WTC11 (cell line): ENCODE measurements around the gene HOXA7. TPM values are rescaled to one million over a fixed set of nuclear protein-coding genes. Genes with fewer than 3 reads are reported as not detected.

Source experiments
- ATAC-seq: fragments of 200-7000 bp; cut with Tn5 transposase; 2 replicates; pipeline ENCODE4 v1.10.0; 2021; ENCODE audit warnings: mild to moderate bottlenecking, moderate library complexity
- CTCF ChIA-PET: fragments of 300-600 bp; sonication (Branson Sonifier 250); formaldehyde crosslinking; loops from one replicate; lab custom pipeline; 2021; ENCODE audit warnings: antibody characterized with exemption; lab: Charles Lee
- POLR2A ChIA-PET: fragments of 350-600 bp; sonication (Branson Sonifier 250); formaldehyde crosslinking; loops from one replicate; lab custom pipeline; 2021; ENCODE audit warnings: antibody characterized with exemption; lab: Charles Lee
- DNase-seq: peaks from one replicate; pipeline ENCODE4 v3.0.0; 2021; ENCODE audit warnings: low spot score
- H3K27ac Mint-ChIP-seq: 2 replicates; pipeline ENCODE4 v1.8.0; 2021; ENCODE audit warnings: mixed read lengths
- H3K27me3 Mint-ChIP-seq: 2 replicates; pipeline ENCODE4 v1.8.0; 2021; ENCODE audit warnings: low read depth, mild to moderate bottlenecking, moderate library complexity, mixed read lengths
- H3K36me3 Mint-ChIP-seq: 2 replicates; pipeline ENCODE4 v1.8.0; 2021; ENCODE audit warnings: mixed read lengths
- H3K4me1 Mint-ChIP-seq: 2 replicates; pipeline ENCODE4 v1.8.0; 2022; ENCODE audit warnings: mixed read lengths
- H3K4me3 Mint-ChIP-seq: 2 replicates; pipeline ENCODE4 v1.8.0; 2021; ENCODE audit warnings: mild to moderate bottlenecking, moderate library complexity, mixed read lengths
- H3K9me3 Mint-ChIP-seq: 2 replicates; pipeline ENCODE4 v1.8.0; 2021; ENCODE audit warnings: mixed read lengths
- ARID4B ChIP-seq: sonication (generic); formaldehyde crosslinking; IDR thresholded peaks from 2 replicates; pipeline ENCODE4 v1.8.0; 2023; ENCODE audit warnings: missing genetic modification reagents, mild to moderate bottlenecking, borderline replicate concordance
- E2F5 ChIP-seq: sonication (generic); formaldehyde crosslinking; IDR thresholded peaks from 2 replicates; pipeline ENCODE4 v1.8.1; 2022; ENCODE audit warnings: mild to moderate bottlenecking, moderate library complexity, missing genetic modification reagents
- ETV6 ChIP-seq: sonication (generic); formaldehyde crosslinking; IDR thresholded peaks from 2 replicates; pipeline ENCODE4 v1.8.1; 2022; ENCODE audit warnings: mild to moderate bottlenecking, missing genetic modification reagents
- MYBL2 ChIP-seq: sonication (generic); formaldehyde crosslinking; IDR thresholded peaks from 2 replicates; pipeline ENCODE4 v1.8.1; 2023; ENCODE audit warnings: mild to moderate bottlenecking, moderate library complexity, missing genetic modification reagents
- NR1H2 ChIP-seq: sonication (generic); formaldehyde crosslinking; IDR thresholded peaks from 2 replicates; pipeline ENCODE4 v1.9.0; 2021; ENCODE audit warnings: mild to moderate bottlenecking, moderate library complexity, missing genetic modification reagents
- PRDM15 ChIP-seq: sonication (generic); formaldehyde crosslinking; IDR thresholded peaks from 2 replicates; pipeline ENCODE4 v1.8.0; 2022; ENCODE audit warnings: missing genetic modification reagents
- SMAD3 ChIP-seq: sonication (generic); formaldehyde crosslinking; IDR thresholded peaks from 2 replicates; pipeline ENCODE4 v1.8.0; 2022; ENCODE audit warnings: missing genetic modification reagents, mild to moderate bottlenecking, borderline replicate concordance
- SP1 ChIP-seq: sonication (generic); formaldehyde crosslinking; conservative IDR thresholded peaks from 2 replicates; pipeline ENCODE4 v1.8.1; 2022; ENCODE audit warnings: missing genetic modification reagents
- TEAD1 ChIP-seq: sonication (generic); formaldehyde crosslinking; IDR thresholded peaks from 2 replicates; pipeline ENCODE4 v1.8.0; 2022; ENCODE audit warnings: mild to moderate bottlenecking, missing genetic modification reagents
- TEAD4 ChIP-seq: sonication (generic); formaldehyde crosslinking; IDR thresholded peaks from 2 replicates; pipeline ENCODE4 v1.8.0; 2022; ENCODE audit warnings: mild to moderate bottlenecking, missing genetic modification reagents
- TP53 ChIP-seq: sonication (generic); formaldehyde crosslinking; IDR thresholded peaks from 2 replicates; pipeline ENCODE4 v1.8.1; 2023; ENCODE audit warnings: mild to moderate bottlenecking, missing genetic modification reagents
- USF1 ChIP-seq: sonication (generic); formaldehyde crosslinking; IDR thresholded peaks from 2 replicates; pipeline ENCODE4 v1.8.0; 2022; ENCODE audit warnings: mild to moderate bottlenecking, missing genetic modification reagents
- ZNF416 ChIP-seq: fragments of 250-450 bp; sonication (Bioruptor Pico); IDR thresholded peaks from 2 replicates; pipeline ENCODE4 v1.9.0; 2021; ENCODE audit warnings: mild to moderate bottlenecking, inconsistent platforms
- ZNF423 ChIP-seq: fragments of 250-450 bp; sonication (Bioruptor Pico); IDR thresholded peaks from 2 replicates; pipeline ENCODE4 v2.1.2; 2022; ENCODE audit warnings: mild to moderate bottlenecking, moderate library complexity
- total RNA-seq: library from RNA; stranded (reverse); gene quantifications from 3 replicates; pipeline ENCODE4 v1.2.3, GENCODE V29; 2021

The HOXA7 gene
- total RNA-seq, 1 experiment from 2014 or later: not detected

GRCh38 chr7:27180431-27181420 lies 24.3 kb upstream of the HOXA7 start:
- POLR2A ChIA-PET: no interaction called here
- DNase-seq (no peak), ATAC-seq (no peak)
- CTCF ChIA-PET: interaction anchor here (0.6 to 2.5 kb wide), 43 partner anchors 9 to 914 kb away, joined by 3 to 34 read pairs (median 5); partner anchors contain the start of genes EVX1, HOXA1, HOXA13 and HOXA4
- H3K36me3 Mint-ChIP-seq: 0 out of 2 replicates have a peak, but pooled peaks cover under 1% of the 10 kb centered on the region
- peaks cover 32% of the 10 kb centered on the region for H3K4me1 Mint-ChIP-seq
- no peak overlapping the region for H3K27ac Mint-ChIP-seq
- no peak overlapping the region for H3K4me3 Mint-ChIP-seq
- peaks cover 100% of the 10 kb centered on the region for H3K27me3 Mint-ChIP-seq
- TF ChIP-seq ZNF416 (CRISPR knock-in tag) (no peak), TP53 (CRISPR knock-in tag) (no peak), SMAD3 (no peak), NR1H2 (CRISPR knock-in tag) (no peak), MYBL2 (CRISPR knock-in tag) (no peak), E2F5 (CRISPR knock-in tag) (no peak), ARID4B (no peak), ZNF423 (no peak), TEAD4 (CRISPR knock-in tag) (no peak), ETV6 (CRISPR knock-in tag) (no peak), TEAD1 (CRISPR knock-in tag) (no peak), USF1 (CRISPR knock-in tag) (no peak), PRDM15 (CRISPR knock-in tag) (no peak), SP1 (CRISPR knock-in tag) (no peak)
- H3K9me3 Mint-ChIP-seq: no peaks in the 10 kb centered on the region
